Fibroblast of peridontal ligament (primary cell): ENCODE data around the gene SLC29A1.

ENCODE experiments used
- DNase-seq: peaks from one replicate; pipeline ENCODE4 v3.0.0-alpha.2; 2010; ENCODE audit errors: extremely low read depth

The SLC29A1 gene

DNA sequence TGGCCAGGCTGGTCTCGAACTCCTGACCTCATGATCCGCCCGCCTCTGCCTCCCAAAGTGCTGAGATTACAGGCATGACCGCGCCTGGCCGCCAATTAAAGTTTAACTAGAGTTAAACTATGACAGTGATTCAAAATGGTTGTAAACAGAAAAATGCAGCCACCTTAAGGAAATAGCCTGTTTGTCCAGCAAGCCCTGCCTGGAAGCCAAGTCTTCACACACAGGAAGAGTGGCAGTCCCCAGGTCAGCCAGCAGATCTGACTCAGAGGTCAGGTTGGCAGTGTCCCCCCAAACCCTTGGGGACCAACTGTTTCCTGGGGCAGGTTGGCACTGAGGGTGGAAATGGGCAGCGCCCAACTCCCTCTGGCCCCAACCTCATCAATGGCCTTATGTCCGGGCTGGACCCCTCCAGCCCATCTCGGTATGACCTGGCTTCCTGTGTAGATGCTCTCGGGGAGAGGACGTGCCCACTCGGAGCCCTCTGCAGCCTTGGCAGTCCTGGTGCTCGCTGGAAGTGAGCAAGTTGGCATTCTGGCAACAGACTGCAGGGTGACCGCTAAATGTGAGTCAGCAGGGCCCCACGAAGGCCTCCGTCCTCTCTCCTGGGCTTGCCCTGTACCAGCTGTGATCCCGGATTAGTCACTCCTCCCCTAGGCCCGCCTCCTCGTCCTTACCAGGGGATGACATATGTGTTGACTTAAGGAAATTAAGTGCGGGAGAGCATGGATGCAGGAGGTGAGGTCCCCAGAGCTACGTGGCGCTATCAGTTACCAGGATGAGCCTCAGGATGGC, 13.8 kb downstream of the SLC29A1 start:
- DNase-seq, result peak; percentile 94

DNA sequence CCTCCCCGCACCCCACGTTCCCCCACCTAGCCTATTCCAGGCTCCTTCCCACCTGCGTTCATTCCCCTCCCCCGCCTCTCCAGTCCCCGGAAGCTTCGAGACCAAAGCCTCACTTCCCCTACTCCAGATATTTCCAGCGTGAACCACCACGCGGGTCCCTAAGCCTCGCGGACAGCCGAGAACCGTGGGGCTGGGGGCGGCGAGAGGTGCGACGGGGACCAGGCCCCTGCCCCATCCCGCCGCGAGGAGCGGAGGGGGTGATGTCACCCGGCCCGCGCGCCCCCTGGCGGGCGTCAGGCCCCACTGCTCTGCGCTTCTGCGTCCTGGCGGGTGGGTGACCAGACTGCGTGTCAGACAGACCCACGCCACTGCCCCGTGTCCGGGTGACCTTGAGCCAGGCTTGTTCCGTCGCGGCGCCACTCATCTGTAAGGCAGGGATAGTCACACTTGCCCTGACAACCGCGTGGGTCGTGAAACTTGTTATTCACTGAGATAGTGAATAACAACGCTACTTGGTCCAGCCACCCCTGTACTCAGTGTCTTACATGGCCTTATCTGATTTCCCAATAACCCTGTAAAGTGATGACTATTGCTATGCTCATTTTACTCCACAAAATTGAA, 14.5 kb downstream of the SLC29A1 start:
- peak; percentile 56 for DNase-seq

DNA sequence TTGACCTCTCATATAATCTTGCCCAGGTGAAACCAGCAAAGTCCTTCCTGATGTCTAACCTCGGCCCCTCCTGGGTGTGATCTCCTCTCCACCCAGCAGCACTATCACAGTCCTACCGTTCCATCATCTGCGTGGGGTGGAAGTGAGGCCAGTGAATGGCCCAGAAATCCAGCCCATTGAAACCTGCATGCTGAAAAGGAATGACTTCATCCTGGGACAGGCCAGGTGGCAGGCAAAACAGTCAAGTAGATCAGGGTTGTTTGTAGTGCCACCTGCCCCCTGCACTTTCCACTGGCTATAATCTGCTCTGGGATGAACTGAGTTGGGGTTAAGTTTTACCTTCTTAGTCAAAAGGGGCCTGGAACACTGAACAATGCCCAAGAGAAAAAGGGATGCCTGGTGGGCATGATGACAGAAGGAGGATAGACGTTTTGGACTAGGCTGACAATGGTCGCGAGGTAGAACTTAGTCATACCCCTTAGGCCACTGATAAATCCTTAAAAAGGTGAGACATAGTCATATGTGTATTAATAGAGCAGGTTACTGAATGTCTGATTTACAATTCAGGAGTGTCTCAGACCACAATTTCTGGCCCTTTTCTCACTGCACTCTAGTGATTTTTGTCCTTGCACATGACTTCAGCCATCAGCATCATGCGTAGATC, 15.4 kb downstream of the SLC29A1 start:
- DNase-seq, result no peak

DNA sequence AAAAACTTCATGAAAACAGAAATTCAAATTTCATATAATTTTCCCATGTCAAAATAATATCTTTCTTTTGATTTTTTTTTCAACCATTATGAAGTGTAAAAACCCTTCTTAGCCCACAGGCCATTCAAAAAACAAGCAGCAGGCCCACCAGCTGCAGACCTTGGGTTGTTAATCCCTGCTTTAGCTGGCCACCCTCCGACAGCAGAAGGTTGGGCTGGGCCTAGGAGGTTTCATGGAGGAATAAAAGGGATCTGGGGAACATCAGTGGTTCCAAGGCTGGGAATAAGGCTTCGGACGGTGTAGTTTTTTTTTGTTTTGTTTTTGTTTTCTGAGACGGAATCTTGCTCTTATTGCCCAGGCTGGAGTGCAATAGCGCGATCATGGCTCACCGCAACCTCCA, 19.9 kb downstream of the SLC29A1 start:
- no peak for DNase-seq

DNA sequence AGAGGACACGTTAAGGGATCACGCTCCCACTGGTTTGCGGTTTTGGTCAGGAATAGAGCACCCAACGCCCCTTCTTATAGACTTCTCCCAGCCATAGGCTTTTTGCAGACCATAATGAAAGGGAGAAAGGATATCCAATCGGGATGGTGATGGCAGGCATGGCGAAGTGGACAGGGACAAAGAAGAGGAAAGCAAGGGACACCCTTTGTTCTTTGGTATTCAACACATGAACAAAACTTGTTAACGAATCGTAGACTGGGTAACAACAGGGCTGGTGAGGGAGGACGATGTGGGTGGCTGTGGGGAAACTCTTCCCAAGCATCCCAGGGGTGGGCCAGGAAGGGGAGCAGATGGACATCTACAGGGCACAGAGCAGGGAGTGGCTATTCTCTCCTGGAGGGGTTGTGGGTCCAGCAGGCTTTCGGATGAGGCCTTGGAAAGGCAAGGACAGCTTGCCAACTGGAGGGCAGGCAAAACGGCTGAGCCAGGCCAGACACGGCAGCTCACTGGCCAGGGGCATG, 22.1 kb downstream of the SLC29A1 start:
- no peak for DNase-seq

DNA sequence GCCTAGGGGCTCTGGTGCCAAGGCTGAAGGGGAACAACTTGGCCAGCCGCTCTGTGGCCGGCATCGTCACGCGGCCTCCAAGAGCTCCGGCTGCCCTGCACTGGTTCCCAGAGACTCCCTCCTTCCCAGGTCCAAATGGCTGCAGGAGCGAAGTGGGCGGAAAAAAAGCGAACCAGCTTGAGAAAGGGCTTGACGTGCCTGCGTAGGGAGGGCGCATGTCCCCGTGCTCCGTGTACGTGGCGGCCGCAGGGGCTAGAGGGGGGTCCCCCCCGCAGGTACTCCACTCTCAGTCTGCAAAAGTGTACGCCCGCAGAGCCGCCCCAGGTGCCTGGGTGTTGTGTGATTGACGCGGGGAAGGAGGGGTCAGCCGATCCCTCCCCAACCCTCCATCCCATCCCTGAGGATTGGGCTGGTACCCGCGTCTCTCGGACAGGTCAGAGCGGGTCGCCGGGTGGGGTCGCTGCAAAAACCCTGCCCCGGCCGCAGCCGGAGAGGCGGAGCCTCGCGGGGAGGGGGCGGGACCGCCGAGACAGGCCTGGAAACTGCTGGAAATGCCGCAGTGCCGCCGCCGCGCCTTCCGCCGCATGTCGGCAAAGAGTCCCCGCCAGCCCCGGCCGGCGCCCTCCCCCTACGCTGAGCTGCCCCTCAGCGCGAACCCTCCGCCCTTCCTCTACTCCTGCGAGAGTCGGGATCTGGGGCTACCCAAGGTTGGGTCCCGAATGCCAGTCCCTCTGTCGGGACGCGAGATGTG, 22.7 kb downstream of the SLC29A1 start:
- DNase-seq, result peak; percentile 75

DNA sequence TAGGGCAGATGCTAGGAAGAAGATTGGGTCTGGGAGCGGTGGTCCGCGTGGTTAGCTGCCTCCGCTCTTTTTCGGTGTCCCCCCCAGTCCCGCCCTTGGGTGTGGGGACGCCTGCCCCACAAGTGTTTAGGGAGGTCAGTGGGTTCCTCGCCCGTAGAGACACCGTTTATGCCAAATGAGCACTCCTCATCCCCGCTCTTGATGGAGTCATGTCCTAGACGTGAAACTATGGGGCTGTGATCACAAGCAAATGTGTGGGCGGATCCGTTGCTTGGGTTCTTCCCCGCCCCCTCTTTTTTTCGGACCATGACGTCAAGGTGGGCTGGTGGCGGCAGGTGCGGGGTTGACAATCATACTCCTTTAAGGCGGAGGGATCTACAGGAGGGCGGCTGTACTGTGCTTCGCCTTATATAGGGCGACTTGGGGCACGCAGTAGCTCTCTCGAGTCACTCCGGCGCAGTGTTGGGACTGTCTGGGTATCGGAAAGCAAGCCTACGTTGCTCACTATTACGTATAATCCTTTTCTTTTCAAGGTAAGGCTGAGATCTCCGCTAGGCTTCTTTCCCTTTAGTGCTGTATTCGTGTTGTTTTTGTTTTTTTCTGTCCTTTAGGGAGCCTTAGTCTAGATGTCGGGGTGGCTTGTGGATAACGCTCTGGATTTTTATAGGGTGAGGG, 23.4 kb downstream of the SLC29A1 start, which contains the start of gene HSP90AB1:
Gene HSP90AB1, plus strand, starts transcription at position 439 of the 675 bp plus-strand sequence. CDS start 1,529 bp downstream, outside the sequence.
- DNase-seq, result peak; percentile 97

DNA sequence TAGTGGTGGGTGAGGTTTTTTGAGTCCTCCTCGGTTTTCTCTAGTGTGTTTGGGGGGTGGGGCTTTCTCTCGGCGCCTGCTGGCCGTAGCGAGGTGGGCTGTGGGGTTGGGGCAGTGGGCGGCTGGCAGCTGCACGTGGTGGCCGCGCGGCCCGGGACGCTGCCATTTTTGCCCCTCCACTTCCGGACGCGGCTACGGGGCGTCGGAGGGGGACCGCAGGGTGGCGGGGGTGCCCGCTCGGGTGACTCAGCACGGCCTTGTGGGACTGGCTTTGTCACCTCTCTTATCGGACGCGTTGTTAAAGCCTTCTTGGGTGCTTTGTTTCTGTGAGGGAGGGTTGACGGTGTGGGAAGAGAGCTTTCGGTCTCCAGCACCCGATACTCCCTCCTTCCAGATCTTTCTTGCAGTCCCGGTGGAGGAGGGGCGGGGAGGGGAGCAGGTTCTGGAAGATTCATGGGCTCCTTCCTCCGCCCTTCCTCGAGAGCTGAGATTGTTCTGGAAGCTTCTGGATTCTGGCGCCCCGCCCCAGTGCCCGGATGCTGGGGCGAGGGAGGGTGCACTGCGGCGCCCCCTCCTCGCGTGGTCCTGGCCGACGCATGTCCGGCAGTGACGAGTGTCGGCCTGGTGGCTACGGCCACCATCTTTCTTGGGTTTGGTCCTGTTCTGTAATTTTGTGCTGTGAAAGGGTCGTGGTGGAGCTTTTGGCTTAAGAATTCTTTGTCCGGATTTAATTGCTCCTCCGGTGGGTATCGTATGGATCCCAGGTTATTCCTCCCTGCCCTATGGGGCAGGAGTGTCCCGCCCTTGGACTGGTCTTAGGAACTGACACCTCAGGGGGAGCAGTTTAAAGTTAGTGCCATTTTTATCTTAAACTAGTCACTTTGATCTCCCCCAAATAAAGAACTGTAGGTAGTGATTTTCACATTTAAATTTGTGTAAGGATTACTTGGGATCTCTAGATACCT, 24.2 kb downstream of the SLC29A1 start:
- DNase-seq, result peak; percentile 42

DNA sequence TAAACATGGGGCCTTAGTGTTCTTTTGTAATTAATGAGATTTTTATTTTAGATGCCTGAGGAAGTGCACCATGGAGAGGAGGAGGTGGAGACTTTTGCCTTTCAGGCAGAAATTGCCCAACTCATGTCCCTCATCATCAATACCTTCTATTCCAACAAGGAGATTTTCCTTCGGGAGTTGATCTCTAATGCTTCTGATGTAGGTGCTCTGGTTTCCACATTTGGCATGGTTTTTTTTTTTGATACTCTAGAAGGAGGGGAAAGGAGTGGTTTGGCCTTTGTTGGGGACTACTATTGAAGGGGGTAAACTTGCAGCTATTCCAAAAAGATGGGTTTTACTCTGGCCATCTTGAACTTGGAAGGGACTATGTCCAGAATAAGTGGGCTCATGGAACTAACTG, 25.2 kb downstream of the SLC29A1 start:
- DNase-seq, result no peak

DNA sequence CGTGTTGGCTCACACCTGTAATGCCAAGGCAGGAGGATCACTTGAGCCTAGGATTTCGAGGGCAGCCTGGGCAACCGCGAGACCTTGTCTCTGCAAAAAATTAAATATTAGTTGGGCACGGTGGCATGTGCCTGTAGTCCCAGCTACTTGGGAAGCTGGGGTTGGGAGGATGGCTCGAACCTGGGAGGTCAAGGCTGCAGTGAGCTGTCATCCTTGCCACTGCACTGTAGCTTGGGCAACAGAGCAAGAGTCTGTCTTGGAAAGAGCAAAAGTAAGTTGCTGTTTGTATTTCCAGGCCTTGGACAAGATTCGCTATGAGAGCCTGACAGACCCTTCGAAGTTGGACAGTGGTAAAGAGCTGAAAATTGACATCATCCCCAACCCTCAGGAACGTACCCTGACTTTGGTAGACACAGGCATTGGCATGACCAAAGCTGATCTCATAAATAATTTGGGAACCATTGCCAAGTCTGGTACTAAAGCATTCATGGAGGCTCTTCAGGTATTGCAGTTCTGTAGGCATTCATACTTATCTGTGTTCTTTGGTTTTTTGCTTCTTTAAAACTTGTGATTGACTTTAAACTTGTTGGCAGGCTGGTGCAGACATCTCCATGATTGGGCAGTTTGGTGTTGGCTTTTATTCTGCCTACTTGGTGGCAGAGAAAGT, 25.8 kb downstream of the SLC29A1 start:
- no peak for DNase-seq

DNA sequence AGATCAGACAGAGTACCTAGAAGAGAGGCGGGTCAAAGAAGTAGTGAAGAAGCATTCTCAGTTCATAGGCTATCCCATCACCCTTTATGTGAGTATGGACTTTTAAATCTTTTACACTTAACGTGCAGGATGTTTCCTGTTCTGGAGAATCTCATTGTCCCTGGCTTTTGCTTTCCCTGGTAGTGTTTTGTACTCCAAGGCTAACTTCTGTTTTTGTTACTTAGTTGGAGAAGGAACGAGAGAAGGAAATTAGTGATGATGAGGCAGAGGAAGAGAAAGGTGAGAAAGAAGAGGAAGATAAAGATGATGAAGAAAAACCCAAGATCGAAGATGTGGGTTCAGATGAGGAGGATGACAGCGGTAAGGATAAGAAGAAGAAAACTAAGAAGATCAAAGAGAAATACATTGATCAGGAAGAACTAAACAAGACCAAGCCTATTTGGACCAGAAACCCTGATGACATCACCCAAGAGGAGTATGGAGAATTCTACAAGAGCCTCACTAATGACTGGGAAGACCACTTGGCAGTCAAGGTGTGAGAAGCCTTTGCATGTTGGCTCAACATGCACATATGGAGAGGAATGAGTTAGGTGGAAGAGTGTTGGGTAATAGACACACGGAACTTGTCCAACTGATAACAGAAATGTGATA, 26.8 kb downstream of the SLC29A1 start:
- no peak for DNase-seq

DNA sequence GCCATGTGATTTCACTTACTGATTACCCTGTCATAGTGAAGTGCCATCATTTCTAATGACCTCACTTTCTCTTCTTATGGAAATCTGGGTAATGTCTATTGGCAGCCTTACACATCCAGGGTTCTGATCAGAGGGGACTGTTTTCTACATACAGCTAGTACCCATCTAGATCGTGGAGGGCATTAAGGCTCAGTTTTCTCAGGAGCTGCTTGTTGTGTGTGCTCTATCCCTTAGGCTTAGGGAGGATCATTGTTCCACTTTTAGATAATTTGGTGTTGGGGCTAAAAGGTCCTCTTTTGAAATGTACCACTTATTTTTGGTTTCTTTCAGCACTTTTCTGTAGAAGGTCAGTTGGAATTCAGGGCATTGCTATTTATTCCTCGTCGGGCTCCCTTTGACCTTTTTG, 27.3 kb downstream of the SLC29A1 start:
- no peak for DNase-seq

DNA sequence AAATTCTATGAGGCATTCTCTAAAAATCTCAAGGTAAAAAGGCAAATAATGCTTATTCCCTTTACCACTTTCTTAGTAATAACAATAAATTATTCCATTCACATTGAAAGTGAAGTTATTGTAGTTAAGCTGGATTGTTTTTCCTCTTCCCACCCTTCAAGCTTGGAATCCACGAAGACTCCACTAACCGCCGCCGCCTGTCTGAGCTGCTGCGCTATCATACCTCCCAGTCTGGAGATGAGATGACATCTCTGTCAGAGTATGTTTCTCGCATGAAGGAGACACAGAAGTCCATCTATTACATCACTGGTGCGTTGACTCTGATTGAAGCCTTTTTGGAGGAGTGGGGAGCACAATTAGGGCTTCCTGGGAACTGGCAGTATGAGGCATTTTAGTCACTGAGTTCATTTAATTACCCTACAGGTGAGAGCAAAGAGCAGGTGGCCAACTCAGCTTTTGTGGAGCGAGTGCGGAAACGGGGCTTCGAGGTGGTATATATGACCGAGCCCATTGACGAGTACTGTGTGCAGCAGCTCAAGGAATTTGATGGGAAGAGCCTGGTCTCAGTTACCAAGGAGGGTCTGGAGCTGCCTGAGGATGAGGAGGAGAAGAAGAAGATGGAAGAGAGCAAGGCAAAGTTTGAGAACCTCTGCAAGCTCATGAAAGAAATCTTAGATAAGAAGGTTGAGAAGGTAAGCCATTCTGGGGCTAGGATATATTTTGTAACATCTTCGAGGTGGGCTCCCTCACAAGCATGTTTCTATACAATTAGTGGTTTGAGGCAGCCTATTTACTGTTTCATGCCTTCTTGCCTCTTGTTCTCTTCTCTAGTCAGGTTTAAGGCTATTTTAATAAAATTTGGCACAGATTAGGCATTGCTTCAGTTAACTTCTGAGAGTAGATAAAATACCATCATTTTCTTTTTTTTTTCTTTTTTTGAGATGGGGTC, 28.5 kb downstream of the SLC29A1 start:
- DNase-seq, result no peak

DNA sequence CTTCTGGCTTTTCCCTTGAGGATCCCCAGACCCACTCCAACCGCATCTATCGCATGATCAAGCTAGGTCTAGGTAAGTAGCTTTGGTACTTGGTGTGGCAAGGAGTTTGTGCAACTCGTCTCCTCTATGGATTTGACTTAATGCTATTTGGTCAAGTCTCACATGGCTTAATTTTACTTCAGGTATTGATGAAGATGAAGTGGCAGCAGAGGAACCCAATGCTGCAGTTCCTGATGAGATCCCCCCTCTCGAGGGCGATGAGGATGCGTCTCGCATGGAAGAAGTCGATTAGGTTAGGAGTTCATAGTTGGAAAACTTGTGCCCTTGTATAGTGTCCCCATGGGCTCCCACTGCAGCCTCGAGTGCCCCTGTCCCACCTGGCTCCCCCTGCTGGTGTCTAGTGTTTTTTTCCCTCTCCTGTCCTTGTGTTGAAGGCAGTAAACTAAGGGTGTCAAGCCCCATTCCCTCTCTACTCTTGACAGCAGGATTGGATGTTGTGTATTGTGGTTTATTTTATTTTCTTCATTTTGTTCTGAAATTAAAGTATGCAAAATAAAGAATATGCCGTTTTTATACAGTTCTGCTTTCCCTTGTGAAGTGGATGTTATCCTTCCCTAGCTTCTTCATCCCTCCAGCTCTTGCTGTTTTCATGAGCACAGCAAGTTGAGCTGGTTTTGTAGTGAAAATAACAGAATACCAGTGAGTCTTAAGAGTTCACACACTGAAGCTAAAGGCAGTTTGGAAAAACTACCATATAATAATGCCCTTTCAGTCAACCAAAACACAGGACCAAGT, 30.1 kb downstream of the SLC29A1 start:
- DNase-seq, result peak; percentile 30

DNA sequence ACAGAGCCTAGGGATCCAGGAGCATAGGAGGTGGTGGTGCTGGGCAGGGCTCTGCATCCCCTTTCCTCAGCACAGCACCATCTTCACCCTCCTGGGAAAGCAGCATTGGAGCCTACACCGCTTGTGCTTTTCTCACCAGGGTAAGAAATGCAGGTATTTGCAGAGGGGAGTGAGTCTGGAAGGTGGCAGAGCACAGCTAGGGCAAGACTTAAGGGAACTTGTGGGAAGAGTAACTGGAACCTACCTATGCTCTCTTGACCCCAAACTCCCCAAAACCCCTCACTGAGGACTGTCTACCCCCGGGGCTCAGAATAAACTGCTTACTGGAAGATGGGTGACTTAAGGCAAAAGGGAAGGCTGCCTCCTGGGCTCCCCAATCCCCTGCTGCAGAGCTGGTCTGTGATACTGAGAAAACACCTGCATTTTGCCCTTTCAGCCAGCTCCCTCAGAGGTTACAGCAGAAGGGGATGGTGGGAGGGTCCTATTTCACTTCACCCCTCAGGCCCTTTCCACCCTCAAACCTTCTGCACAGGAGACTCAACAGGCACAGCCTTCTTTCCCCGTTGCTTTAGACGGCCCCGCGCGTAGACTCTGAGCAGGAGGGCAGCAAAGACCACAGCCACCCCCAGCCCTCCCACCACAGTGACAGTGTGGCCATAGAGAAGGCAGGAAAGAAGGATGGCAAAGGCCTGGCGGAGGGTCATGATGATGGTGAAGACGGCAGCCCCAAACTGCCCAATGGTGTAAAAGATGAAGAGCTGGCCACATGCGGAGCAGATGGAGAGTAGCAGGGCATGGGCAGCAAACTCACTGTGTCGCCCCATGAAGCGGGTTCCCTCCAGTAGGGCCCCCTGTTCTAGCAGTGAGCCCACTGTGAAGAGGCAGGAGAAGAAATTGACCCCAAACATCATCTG, 31.1 kb downstream of the SLC29A1 start:
- no peak for DNase-seq
